WTC11 (cell line): ENCODE measurements around the gene PRSS27. TPM values are rescaled to one million over a fixed set of nuclear protein-coding genes. Genes with fewer than 3 reads are reported as not detected.

Experiments
- ATAC-seq: fragments of 200-7000 bp; cut with Tn5 transposase; 2 replicates; pipeline ENCODE4 v1.10.0; 2021; ENCODE audit warnings: mild to moderate bottlenecking, moderate library complexity
- CTCF ChIA-PET: fragments of 300-600 bp; sonication (Branson Sonifier 250); formaldehyde crosslinking; loops from one replicate; lab custom pipeline; 2021; ENCODE audit warnings: antibody characterized with exemption; lab: Charles Lee
- POLR2A ChIA-PET: fragments of 350-600 bp; sonication (Branson Sonifier 250); formaldehyde crosslinking; loops from one replicate; lab custom pipeline; 2021; ENCODE audit warnings: antibody characterized with exemption; lab: Charles Lee
- DNase-seq: peaks from one replicate; pipeline ENCODE4 v3.0.0; 2021; ENCODE audit warnings: low spot score
- H3K27ac Mint-ChIP-seq: 2 replicates; pipeline ENCODE4 v1.8.0; 2021; ENCODE audit warnings: mixed read lengths
- H3K27me3 Mint-ChIP-seq: 2 replicates; pipeline ENCODE4 v1.8.0; 2021; ENCODE audit warnings: low read depth, mild to moderate bottlenecking, moderate library complexity, mixed read lengths
- H3K36me3 Mint-ChIP-seq: 2 replicates; pipeline ENCODE4 v1.8.0; 2021; ENCODE audit warnings: mixed read lengths
- H3K4me1 Mint-ChIP-seq: 2 replicates; pipeline ENCODE4 v1.8.0; 2022; ENCODE audit warnings: mixed read lengths
- H3K4me3 Mint-ChIP-seq: 2 replicates; pipeline ENCODE4 v1.8.0; 2021; ENCODE audit warnings: mild to moderate bottlenecking, moderate library complexity, mixed read lengths
- H3K9me3 Mint-ChIP-seq: 2 replicates; pipeline ENCODE4 v1.8.0; 2021; ENCODE audit warnings: mixed read lengths
- ATF1 ChIP-seq: sonication (generic); formaldehyde crosslinking; IDR thresholded peaks from 2 replicates; pipeline ENCODE4 v1.8.1; 2023; ENCODE audit warnings: mild to moderate bottlenecking, moderate library complexity, missing genetic modification reagents
- CBFB ChIP-seq: sonication (generic); formaldehyde crosslinking; IDR thresholded peaks from 2 replicates; pipeline ENCODE4 v1.8.1; 2022; ENCODE audit warnings: mild to moderate bottlenecking, low read depth, missing genetic modification reagents
- E2F1 ChIP-seq: sonication (generic); formaldehyde crosslinking; IDR thresholded peaks from 2 replicates; pipeline ENCODE4 v1.8.0; 2022; ENCODE audit warnings: mild to moderate bottlenecking, missing genetic modification reagents
- GABPB1 ChIP-seq: sonication (generic); formaldehyde crosslinking; IDR thresholded peaks from 2 replicates; pipeline ENCODE4 v1.8.1; 2023; ENCODE audit warnings: mild to moderate bottlenecking, missing genetic modification reagents
- IRF2 ChIP-seq: sonication (generic); formaldehyde crosslinking; IDR thresholded peaks from 2 replicates; pipeline ENCODE4 v1.8.0; 2022; ENCODE audit warnings: low read depth, missing genetic modification reagents, borderline replicate concordance
- JUN ChIP-seq: sonication (generic); formaldehyde crosslinking; IDR thresholded peaks from 2 replicates; pipeline ENCODE4 v1.8.0; 2023; ENCODE audit warnings: mild to moderate bottlenecking, missing genetic modification reagents
- MLX ChIP-seq: sonication (generic); formaldehyde crosslinking; IDR thresholded peaks from 2 replicates; pipeline ENCODE4 v1.8.1; 2023; ENCODE audit warnings: mild to moderate bottlenecking, missing genetic modification reagents, moderate library complexity
- MXD4 ChIP-seq: fragments of 250-450 bp; sonication (Bioruptor Pico); IDR thresholded peaks from 2 replicates; pipeline ENCODE4 v1.8.0; 2021; ENCODE audit warnings: mild to moderate bottlenecking, moderate library complexity, borderline replicate concordance
- NFATC4 ChIP-seq: fragments of 250-450 bp; sonication (Bioruptor Pico); IDR thresholded peaks from 2 replicates; pipeline ENCODE4 v1.9.0; 2021; ENCODE audit warnings: mild to moderate bottlenecking
- NR1H2 ChIP-seq: sonication (generic); formaldehyde crosslinking; IDR thresholded peaks from 2 replicates; pipeline ENCODE4 v1.9.0; 2021; ENCODE audit warnings: mild to moderate bottlenecking, moderate library complexity, missing genetic modification reagents
- RELA ChIP-seq: sonication (generic); formaldehyde crosslinking; IDR thresholded peaks from 2 replicates; pipeline ENCODE4 v1.8.1; 2022; ENCODE audit warnings: missing genetic modification reagents, mild to moderate bottlenecking, borderline replicate concordance
- RORB ChIP-seq: fragments of 250-450 bp; sonication (Bioruptor Pico); IDR thresholded peaks from 2 replicates; pipeline ENCODE4 v1.9.0; 2021; ENCODE audit warnings: mild to moderate bottlenecking
- STAT6 ChIP-seq: sonication (generic); formaldehyde crosslinking; conservative IDR thresholded peaks from 2 replicates; pipeline ENCODE4 v1.8.1; 2023; ENCODE audit warnings: mild to moderate bottlenecking, low read depth, missing genetic modification reagents, moderate library complexity
- TEAD1 ChIP-seq: sonication (generic); formaldehyde crosslinking; IDR thresholded peaks from 2 replicates; pipeline ENCODE4 v1.8.0; 2022; ENCODE audit warnings: mild to moderate bottlenecking, missing genetic modification reagents
- ZNF121 ChIP-seq: sonication (generic); formaldehyde crosslinking; IDR thresholded peaks from 2 replicates; pipeline ENCODE4 v1.8.0; 2023; ENCODE audit warnings: missing genetic modification reagents
- ZNF219 ChIP-seq: sonication (generic); formaldehyde crosslinking; IDR thresholded peaks from 2 replicates; pipeline ENCODE4 v1.8.0; 2023; ENCODE audit warnings: missing genetic modification reagents, mild to moderate bottlenecking, borderline replicate concordance
- ZNF396 ChIP-seq: fragments of 250-450 bp; sonication (Bioruptor Pico); IDR thresholded peaks from 2 replicates; pipeline ENCODE4 v1.8.0; 2021; ENCODE audit warnings: mild to moderate bottlenecking, moderate library complexity, borderline replicate concordance
- ZNF416 ChIP-seq: fragments of 250-450 bp; sonication (Bioruptor Pico); IDR thresholded peaks from 2 replicates; pipeline ENCODE4 v1.9.0; 2021; ENCODE audit warnings: mild to moderate bottlenecking, inconsistent platforms
- ZNF425 ChIP-seq: fragments of 250-450 bp; sonication (Bioruptor Pico); conservative IDR thresholded peaks from 2 replicates; pipeline ENCODE4 v1.9.0; 2021; ENCODE audit warnings: mild to moderate bottlenecking
- total RNA-seq: library from RNA; stranded (reverse); gene quantifications from 3 replicates; pipeline ENCODE4 v1.2.3, GENCODE V29; 2021
- TF ChIP-seq, protein P1 (sequence below): fragments of 250-450 bp; sonication (Bioruptor Pico); IDR thresholded peaks from 2 replicates; pipeline ENCODE4 v1.9.0; 2021; ENCODE audit warnings: moderate library complexity, mild to moderate bottlenecking, inconsistent platforms, borderline replicate concordance
- TF ChIP-seq, protein P2 (sequence below): sonication (generic); formaldehyde crosslinking; IDR thresholded peaks from 2 replicates; pipeline ENCODE4 v1.8.1; 2023; ENCODE audit warnings: mild to moderate bottlenecking, missing genetic modification reagents, moderate library complexity
- TF ChIP-seq, protein P3 (sequence below): sonication (generic); formaldehyde crosslinking; IDR thresholded peaks from 2 replicates; pipeline ENCODE4 v1.8.0; 2022; ENCODE audit warnings: mild to moderate bottlenecking, missing genetic modification reagents
- TF ChIP-seq, protein P4 (sequence below): sonication (generic); formaldehyde crosslinking; IDR thresholded peaks from 2 replicates; pipeline ENCODE4 v1.8.1; 2022; ENCODE audit warnings: missing genetic modification reagents, borderline replicate concordance

PRSS27 gene
- total RNA-seq, 1 experiment from 2014 or later, result 5.1 TPM

DNA sequence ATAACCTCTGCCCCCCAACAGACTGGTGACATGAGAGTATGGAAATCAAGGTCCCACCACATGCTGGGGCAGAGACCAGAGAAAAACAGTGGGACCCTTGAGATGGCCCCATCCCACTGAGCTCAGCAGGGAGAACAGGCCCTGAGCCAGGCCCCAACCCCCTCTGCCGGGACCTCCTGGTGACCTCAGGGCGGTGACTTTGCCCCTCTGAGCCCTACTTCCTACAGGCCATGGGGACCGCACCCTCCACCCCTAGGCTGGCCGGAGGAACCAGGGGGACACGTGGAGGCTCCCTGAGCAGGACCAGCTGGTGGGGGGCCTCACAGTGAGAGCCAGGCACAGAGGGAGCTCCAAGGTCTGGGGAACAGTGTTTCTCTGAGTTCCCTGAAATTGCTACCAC lies 18.6 kb upstream of the PRSS27 start:
- no peak for ATAC-seq

DNA sequence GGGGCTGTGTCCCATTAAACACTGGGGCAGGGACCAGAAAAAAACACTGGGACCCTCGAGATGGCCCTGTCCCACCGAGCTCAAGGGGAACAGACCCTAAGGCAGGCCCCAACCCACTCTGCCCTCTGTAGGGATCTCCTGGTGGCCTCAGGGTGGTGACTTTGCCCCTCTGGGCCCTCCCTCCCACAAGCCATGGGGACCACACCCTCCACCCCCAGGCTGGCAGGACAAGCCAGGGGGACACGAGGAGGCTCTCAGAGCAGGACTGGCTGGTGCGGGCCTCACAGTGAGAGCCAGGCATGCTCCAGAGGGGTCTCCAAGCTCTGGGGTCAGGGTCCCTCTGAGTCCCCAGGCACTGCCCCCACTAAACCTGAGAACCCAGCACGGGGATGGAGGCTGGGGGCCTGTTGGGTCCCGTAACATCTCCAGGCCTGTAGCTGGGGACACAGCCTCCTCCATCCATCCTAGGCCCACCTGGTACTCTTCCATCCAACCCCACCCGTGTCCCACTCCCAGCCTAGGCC lies 17.9 kb upstream of the PRSS27 start:
- Mint-ChIP-seq H3K27me3 (no peaks in the 10 kb centered on the region; the same call in 1 of the 2 replicates), H3K27ac (no peak overlapping the region), H3K9me3 (no peaks in the 10 kb centered on the region), H3K4me1 (no peaks in the 10 kb centered on the region), H3K36me3 (no peaks in the 10 kb centered on the region), H3K4me3 (no peak overlapping the region)
- no peak for ATAC-seq
- no peak for DNase-seq
- ChIA-PET CTCF (no interaction called here), POLR2A (interaction anchor here (0.9 kb wide), 1 partner anchor 13 kb away, joined by 3 read pairs; no protein-coding TSS in a partner anchor)
- TF ChIP-seq STAT6 (CRISPR knock-in tag), result no peak
- TF ChIP-seq, protein P1, sequence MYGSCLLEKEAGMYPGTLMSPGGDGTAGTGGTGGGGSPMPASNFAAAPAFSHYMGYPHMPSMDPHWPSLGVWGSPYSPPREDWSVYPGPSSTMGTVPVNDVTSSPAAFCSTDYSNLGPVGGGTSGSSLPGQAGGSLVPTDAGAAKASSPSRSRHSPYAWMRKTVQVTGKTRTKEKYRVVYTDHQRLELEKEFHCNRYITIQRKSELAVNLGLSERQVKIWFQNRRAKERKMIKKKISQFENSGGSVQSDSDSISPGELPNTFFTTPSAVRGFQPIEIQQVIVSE (CRISPR knock-in tag), result no peak
- TF ChIP-seq NFATC4 (CRISPR knock-in tag), result no peak
- TF ChIP-seq, protein P2, sequence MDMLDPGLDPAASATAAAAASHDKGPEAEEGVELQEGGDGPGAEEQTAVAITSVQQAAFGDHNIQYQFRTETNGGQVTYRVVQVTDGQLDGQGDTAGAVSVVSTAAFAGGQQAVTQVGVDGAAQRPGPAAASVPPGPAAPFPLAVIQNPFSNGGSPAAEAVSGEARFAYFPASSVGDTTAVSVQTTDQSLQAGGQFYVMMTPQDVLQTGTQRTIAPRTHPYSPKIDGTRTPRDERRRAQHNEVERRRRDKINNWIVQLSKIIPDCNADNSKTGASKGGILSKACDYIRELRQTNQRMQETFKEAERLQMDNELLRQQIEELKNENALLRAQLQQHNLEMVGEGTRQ (CRISPR knock-in tag), result no peak

More for the DNA sequence above, 18.6 kb upstream of the PRSS27 start:
- Mint-ChIP-seq H3K4me3 (no peak overlapping the region), H3K9me3 (no peaks in the 10 kb centered on the region)
- CTCF ChIA-PET, result no interaction called here
- TF ChIP-seq GABPB1 (CRISPR knock-in tag), result no peak
- no peak for TF ChIP-seq IRF2 (CRISPR knock-in tag)
- no peak for TF ChIP-seq TEAD1 (CRISPR knock-in tag)
- TF ChIP-seq ATF1 (CRISPR knock-in tag), result no peak
- TF ChIP-seq, protein P3, sequence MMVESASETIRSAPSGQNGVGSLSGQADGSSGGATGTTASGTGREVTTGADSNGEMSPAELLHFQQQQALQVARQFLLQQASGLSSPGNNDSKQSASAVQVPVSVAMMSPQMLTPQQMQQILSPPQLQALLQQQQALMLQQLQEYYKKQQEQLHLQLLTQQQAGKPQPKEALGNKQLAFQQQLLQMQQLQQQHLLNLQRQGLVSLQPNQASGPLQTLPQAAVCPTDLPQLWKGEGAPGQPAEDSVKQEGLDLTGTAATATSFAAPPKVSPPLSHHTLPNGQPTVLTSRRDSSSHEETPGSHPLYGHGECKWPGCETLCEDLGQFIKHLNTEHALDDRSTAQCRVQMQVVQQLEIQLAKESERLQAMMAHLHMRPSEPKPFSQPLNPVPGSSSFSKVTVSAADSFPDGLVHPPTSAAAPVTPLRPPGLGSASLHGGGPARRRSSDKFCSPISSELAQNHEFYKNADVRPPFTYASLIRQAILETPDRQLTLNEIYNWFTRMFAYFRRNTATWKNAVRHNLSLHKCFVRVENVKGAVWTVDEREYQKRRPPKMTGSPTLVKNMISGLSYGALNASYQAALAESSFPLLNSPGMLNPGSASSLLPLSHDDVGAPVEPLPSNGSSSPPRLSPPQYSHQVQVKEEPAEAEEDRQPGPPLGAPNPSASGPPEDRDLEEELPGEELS (CRISPR knock-in tag), result no peak
- no peak for TF ChIP-seq ZNF396 (CRISPR knock-in tag)
- TF ChIP-seq ZNF219 (CRISPR knock-in tag), result no peak
- no peak for TF ChIP-seq JUN (CRISPR knock-in tag)
- no peak for TF ChIP-seq NFATC4 (CRISPR knock-in tag)
- no peak for TF ChIP-seq NR1H2
- TF ChIP-seq MLX (CRISPR knock-in tag), result no peak
- no peak for TF ChIP-seq RELA
- TF ChIP-seq ZNF425 (CRISPR knock-in tag), result no peak
- TF ChIP-seq CBFB (CRISPR knock-in tag), result no peak
- no peak for TF ChIP-seq RORB (CRISPR knock-in tag)
- TF ChIP-seq ZNF416 (CRISPR knock-in tag), result no peak
- no peak for TF ChIP-seq E2F1
- no peak for TF ChIP-seq ZNF121
- TF ChIP-seq, protein P4, sequence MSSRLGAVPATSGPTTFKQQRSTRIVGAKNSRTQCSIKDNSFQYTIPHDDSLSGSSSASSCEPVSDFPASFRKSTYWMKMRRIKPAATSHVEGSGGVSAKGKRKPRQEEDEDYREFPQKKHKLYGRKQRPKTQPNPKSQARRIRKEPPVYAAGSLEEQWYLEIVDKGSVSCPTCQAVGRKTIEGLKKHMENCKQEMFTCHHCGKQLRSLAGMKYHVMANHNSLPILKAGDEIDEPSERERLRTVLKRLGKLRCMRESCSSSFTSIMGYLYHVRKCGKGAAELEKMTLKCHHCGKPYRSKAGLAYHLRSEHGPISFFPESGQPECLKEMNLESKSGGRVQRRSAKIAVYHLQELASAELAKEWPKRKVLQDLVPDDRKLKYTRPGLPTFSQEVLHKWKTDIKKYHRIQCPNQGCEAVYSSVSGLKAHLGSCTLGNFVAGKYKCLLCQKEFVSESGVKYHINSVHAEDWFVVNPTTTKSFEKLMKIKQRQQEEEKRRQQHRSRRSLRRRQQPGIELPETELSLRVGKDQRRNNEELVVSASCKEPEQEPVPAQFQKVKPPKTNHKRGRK (CRISPR knock-in tag), result no peak
- TF ChIP-seq MXD4 (CRISPR knock-in tag), result no peak
- TF ChIP-seq, all 79 proteins: peak for 0
- DNase-seq, result no peak
- POLR2A ChIA-PET, result interaction anchor here (0.9 kb wide), 1 partner anchor 13 kb away, joined by 3 read pairs; no protein-coding TSS in a partner anchor
- no peaks in the 10 kb centered on the region for H3K36me3 Mint-ChIP-seq
- no peak overlapping the region for H3K27ac Mint-ChIP-seq
- H3K27me3 Mint-ChIP-seq, result no peaks in the 10 kb centered on the region
- no peaks in the 10 kb centered on the region for H3K4me1 Mint-ChIP-seq
